ENCODE results near the gene TREH.

The TREH gene

DNA sequence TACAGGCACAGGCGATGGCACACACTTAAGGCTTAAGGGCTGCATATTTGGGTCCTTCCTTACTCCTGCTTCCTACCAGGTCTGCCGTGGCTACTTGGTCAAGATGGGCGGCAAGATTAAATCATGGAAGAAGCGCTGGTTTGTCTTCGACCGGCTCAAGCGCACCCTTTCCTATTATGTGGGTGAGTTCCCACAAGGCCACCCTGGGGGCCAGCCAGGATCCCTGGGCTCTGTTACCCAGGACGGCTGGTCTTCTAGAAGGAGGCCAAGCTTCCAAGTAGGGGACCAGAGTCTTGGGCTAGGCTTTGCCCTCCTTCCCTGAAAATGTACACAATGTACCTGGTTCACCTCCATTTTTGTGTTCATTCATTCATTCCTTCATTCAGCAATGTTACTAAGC is 29.1 kb downstream of the TREH start:
- H3K18ac ChIP-seq (ENCODE audit: low read depth in 1 of 2, low read length in 2 of 2): no peak overlapping the region
- H3K9me3 ChIP-seq (ENCODE audit: control insufficient read depth, low read length): no peaks in the 10 kb centered on the region
- no peak overlapping the region for H3K4ac ChIP-seq (ENCODE audit: low read depth in 1 of 2, low read length in 2 of 2)
- no peak overlapping the region for H3K9ac ChIP-seq (ENCODE audit: low read length)
- no peak overlapping the region for H2BK15ac ChIP-seq (ENCODE audit: low read depth, poor library complexity, severe bottlenecking)
- H2AFZ ChIP-seq (ENCODE audit: low read depth, low read length): no peak overlapping the region
- H3K23ac ChIP-seq (ENCODE audit: low read length in 2 of 2): no peak overlapping the region
- H3K27ac ChIP-seq (ENCODE audit: low read length, poor library complexity, severe bottlenecking): no peak overlapping the region
- no peaks in the 10 kb centered on the region for H3K27me3 ChIP-seq (ENCODE audit: control insufficient read depth in 1 of 2, insufficient read depth in 1 of 2, low read length in 2 of 2)
- no peak overlapping the region for H4K8ac ChIP-seq (ENCODE audit: low read length)
- DNase-seq: no peak
- H3K36me3 ChIP-seq (ENCODE audit: control insufficient read depth in 1 of 2, insufficient read depth in 2 of 2, low read depth in 1 of 2, low read length in 2 of 2): peaks cover 73 to 92% of the 10 kb centered on the region in 2 experiments
- H3K4me1 ChIP-seq (ENCODE audit: control insufficient read depth, insufficient read depth, low read depth, low read length): no peaks in the 10 kb centered on the region
- H4K91ac ChIP-seq (ENCODE audit: low read length): no peak overlapping the region
- no peak overlapping the region for H2AK5ac ChIP-seq (ENCODE audit: low read length, severe bottlenecking)
- H2BK12ac ChIP-seq (ENCODE audit: low read length in 2 of 2): peak overlapping the region in 1 of 2 experiments; percentile 11
- H3K79me1 ChIP-seq (replicated peaks; ENCODE audit: low read length, poor library complexity, severe bottlenecking): peaks cover 39% of the 10 kb centered on the region
- WGBS: 99% methylated on average over 8 of the region's 8 CpGs
- H2BK120ac ChIP-seq (ENCODE audit: low read depth, low read length): no peak overlapping the region
- H2BK5ac ChIP-seq (ENCODE audit: low read depth, low read length, poor library complexity, severe bottlenecking): no peak overlapping the region
- H3K4me2 ChIP-seq (ENCODE audit: low read length, poor library complexity, severe bottlenecking): no peak overlapping the region
- H3K14ac ChIP-seq (ENCODE audit: low read length in 2 of 2): no peak overlapping the region
- H3K4me3 ChIP-seq (ENCODE audit: insufficient read depth in 1 of 2, low read depth in 1 of 2, low read length in 2 of 2): no peak overlapping the region

DNA sequence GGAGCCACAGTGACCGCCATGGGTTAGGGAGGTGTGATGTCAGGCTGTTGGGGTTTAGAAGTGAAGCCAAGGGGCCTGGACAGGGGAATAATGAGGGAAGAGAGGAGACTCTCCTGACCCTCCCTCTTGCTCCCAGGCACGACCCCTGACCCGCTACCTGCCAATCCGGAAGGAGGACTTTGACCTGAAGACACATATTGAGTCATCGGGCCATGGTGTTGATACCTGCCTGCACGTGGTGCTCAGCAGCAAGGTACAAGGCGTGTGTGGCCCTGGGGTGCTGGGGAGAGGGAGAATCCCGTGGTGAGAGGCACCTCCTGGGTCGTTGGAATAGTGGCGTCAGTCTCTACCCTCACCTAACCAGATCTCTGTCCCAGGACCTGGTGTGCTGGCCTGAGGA is 29.5 kb downstream of the TREH start:
- Histone ChIP-seq H3K14ac (ENCODE audit: low read length in 2 of 2) (no peak overlapping the region), H3K4me3 (ENCODE audit: insufficient read depth in 1 of 2, low read depth in 1 of 2, low read length in 2 of 2) (no peak overlapping the region), H3K27ac (ENCODE audit: low read length, poor library complexity, severe bottlenecking) (no peak overlapping the region), H4K91ac (ENCODE audit: low read length) (no peak overlapping the region), H2BK120ac (ENCODE audit: low read depth, low read length) (no peak overlapping the region), H2AFZ (ENCODE audit: low read depth, low read length) (no peak overlapping the region), H2AK5ac (ENCODE audit: low read length, severe bottlenecking) (no peak overlapping the region), H3K4me2 (ENCODE audit: low read length, poor library complexity, severe bottlenecking) (no peak overlapping the region), H3K23ac (ENCODE audit: low read length in 2 of 2) (no peak overlapping the region), H3K9me3 (ENCODE audit: control insufficient read depth, low read length) (no peaks in the 10 kb centered on the region), H3K36me3 (ENCODE audit: control insufficient read depth in 1 of 2, insufficient read depth in 2 of 2, low read depth in 1 of 2, low read length in 2 of 2) (peaks cover 76 to 92% of the 10 kb centered on the region in 2 experiments), H3K4ac (ENCODE audit: low read depth in 1 of 2, low read length in 2 of 2) (no peak overlapping the region), H3K79me1 (replicated peaks; ENCODE audit: low read length, poor library complexity, severe bottlenecking) (peaks cover 43% of the 10 kb centered on the region), H3K27me3 (ENCODE audit: control insufficient read depth in 1 of 2, insufficient read depth in 1 of 2, low read length in 2 of 2) (no peaks in the 10 kb centered on the region), H3K4me1 (ENCODE audit: control insufficient read depth, insufficient read depth, low read depth, low read length) (no peaks in the 10 kb centered on the region), H4K8ac (ENCODE audit: low read length) (no peak overlapping the region), H3K18ac (ENCODE audit: low read depth in 1 of 2, low read length in 2 of 2) (no peak overlapping the region), H2BK12ac (ENCODE audit: low read length in 2 of 2) (peak overlapping the region in 1 of 2 experiments; percentile 11), H2BK5ac (ENCODE audit: low read depth, low read length, poor library complexity, severe bottlenecking) (no peak overlapping the region), H2BK15ac (ENCODE audit: low read depth, poor library complexity, severe bottlenecking) (no peak overlapping the region), H3K9ac (ENCODE audit: low read length) (no peak overlapping the region)
- WGBS: 98% methylated on average over 10 of the region's 10 CpGs
- no peak for DNase-seq

DNA sequence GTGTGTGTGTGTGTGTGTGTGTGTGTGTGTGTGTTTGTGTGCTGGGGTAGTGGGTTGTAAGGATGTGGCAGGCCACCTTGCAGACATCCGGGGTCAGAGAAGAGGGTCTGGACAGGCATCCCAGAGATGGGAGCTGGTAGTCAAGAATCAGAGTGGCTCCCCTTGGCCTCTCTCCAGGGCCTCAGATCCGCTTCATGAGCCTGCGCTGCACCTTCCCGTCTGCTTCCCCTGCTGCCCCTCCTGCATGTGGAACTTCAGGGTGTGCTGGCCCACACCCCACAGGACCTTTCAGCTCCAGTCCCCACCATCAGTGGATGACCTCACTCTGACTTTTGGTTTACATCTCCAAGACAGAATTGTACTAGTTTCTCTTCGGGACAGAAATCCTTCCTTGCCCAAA is 31.2 kb downstream of the TREH start:
- Histone ChIP-seq H3K9ac (ENCODE audit: low read length) (peak overlapping the region; percentile 41), H4K8ac (ENCODE audit: low read length) (no peak overlapping the region), H4K91ac (ENCODE audit: low read length) (no peak overlapping the region), H3K18ac (ENCODE audit: low read depth in 1 of 2, low read length in 2 of 2) (no peak overlapping the region), H3K27me3 (ENCODE audit: control insufficient read depth in 1 of 2, insufficient read depth in 1 of 2, low read length in 2 of 2) (no peaks in the 10 kb centered on the region), H3K23ac (ENCODE audit: low read length in 2 of 2) (no peak overlapping the region), H2BK12ac (ENCODE audit: low read length in 2 of 2) (no peak overlapping the region), H2BK5ac (ENCODE audit: low read depth, low read length, poor library complexity, severe bottlenecking) (no peak overlapping the region), H2AK5ac (ENCODE audit: low read length, severe bottlenecking) (no peak overlapping the region), H2BK15ac (ENCODE audit: low read depth, poor library complexity, severe bottlenecking) (no peak overlapping the region), H3K14ac (ENCODE audit: low read length in 2 of 2) (no peak overlapping the region), H3K4me2 (ENCODE audit: low read length, poor library complexity, severe bottlenecking) (no peak overlapping the region), H2BK120ac (ENCODE audit: low read depth, low read length) (no peak overlapping the region), H3K4ac (ENCODE audit: low read depth in 1 of 2, low read length in 2 of 2) (no peak overlapping the region), H2AFZ (ENCODE audit: low read depth, low read length) (no peak overlapping the region), H3K79me1 (replicated peaks; ENCODE audit: low read length, poor library complexity, severe bottlenecking) (peaks cover 51% of the 10 kb centered on the region), H3K4me3 (ENCODE audit: insufficient read depth in 1 of 2, low read depth in 1 of 2, low read length in 2 of 2) (no peak overlapping the region), H3K4me1 (ENCODE audit: control insufficient read depth, insufficient read depth, low read depth, low read length) (no peaks in the 10 kb centered on the region), H3K36me3 (ENCODE audit: control insufficient read depth in 1 of 2, insufficient read depth in 2 of 2, low read depth in 1 of 2, low read length in 2 of 2) (peaks cover 85 to 93% of the 10 kb centered on the region in 2 experiments), H3K27ac (ENCODE audit: low read length, poor library complexity, severe bottlenecking) (no peak overlapping the region), H3K9me3 (ENCODE audit: control insufficient read depth, low read length) (no peaks in the 10 kb centered on the region)
- DNase-seq: no peak
- 96% methylated on average over 4 of the region's 5 CpGs for WGBS

DNA sequence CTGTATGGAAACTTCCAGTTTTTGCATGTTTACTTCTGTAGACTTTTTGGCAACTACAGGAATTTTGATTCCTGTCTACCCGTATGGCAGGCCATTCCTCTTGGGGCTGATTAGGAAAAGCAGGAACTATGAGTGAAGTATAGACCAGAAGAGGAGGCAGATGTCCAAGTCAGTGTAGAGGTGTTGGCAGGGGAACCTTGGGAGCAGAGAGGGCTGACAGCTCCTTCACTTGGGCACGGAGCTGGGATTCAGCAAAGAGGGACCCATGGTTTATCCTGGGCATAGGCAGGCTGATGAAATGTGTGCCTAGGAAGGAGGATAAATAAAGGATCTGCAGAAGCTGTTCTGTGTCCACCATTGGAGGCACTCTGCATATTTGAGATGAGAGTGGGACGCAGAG is 33.1 kb downstream of the TREH start:
- Histone ChIP-seq H3K79me1 (replicated peaks; ENCODE audit: low read length, poor library complexity, severe bottlenecking) (peaks cover 53% of the 10 kb centered on the region), H3K27ac (ENCODE audit: low read length, poor library complexity, severe bottlenecking) (no peak overlapping the region), H2AK5ac (ENCODE audit: low read length, severe bottlenecking) (no peak overlapping the region), H3K4me1 (ENCODE audit: control insufficient read depth, insufficient read depth, low read depth, low read length) (peaks cover 4% of the 10 kb centered on the region), H4K8ac (ENCODE audit: low read length) (no peak overlapping the region), H4K91ac (ENCODE audit: low read length) (no peak overlapping the region), H2BK5ac (ENCODE audit: low read depth, low read length, poor library complexity, severe bottlenecking) (no peak overlapping the region), H3K4me3 (ENCODE audit: insufficient read depth in 1 of 2, low read depth in 1 of 2, low read length in 2 of 2) (peak overlapping the region in 1 of 2 experiments; percentile 0), H3K4me2 (ENCODE audit: low read length, poor library complexity, severe bottlenecking) (no peak overlapping the region), H2BK12ac (ENCODE audit: low read length in 2 of 2) (no peak overlapping the region), H2BK15ac (ENCODE audit: low read depth, poor library complexity, severe bottlenecking) (no peak overlapping the region), H3K36me3 (ENCODE audit: control insufficient read depth in 1 of 2, insufficient read depth in 2 of 2, low read depth in 1 of 2, low read length in 2 of 2) (peaks cover 85 to 95% of the 10 kb centered on the region in 2 experiments), H3K18ac (ENCODE audit: low read depth in 1 of 2, low read length in 2 of 2) (no peak overlapping the region), H2BK120ac (ENCODE audit: low read depth, low read length) (no peak overlapping the region), H3K4ac (ENCODE audit: low read depth in 1 of 2, low read length in 2 of 2) (no peak overlapping the region), H3K27me3 (ENCODE audit: control insufficient read depth in 1 of 2, insufficient read depth in 1 of 2, low read length in 2 of 2) (no peaks in the 10 kb centered on the region), H3K9me3 (ENCODE audit: control insufficient read depth, low read length) (no peaks in the 10 kb centered on the region), H3K9ac (ENCODE audit: low read length) (no peak overlapping the region), H3K23ac (ENCODE audit: low read length in 2 of 2) (no peak overlapping the region), H3K14ac (ENCODE audit: low read length in 2 of 2) (no peak overlapping the region), H2AFZ (ENCODE audit: low read depth, low read length) (no peak overlapping the region)
- no peak for DNase-seq
- 93% methylated on average over 3 of the region's 3 CpGs for WGBS
